HepG2 (cell line): ENCODE measurements around the gene ALDH9A1. TPM values are rescaled to one million over a fixed set of nuclear protein-coding genes. Genes with fewer than 3 reads are reported as not detected.

Experiments used
- ETV6 ChIP-seq: sonication (generic); formaldehyde crosslinking; conservative IDR thresholded peaks from 2 replicates; pipeline ENCODE4 v1.4.0; 2020; ENCODE audit warnings: missing genetic modification reagents
- HNF1A ChIP-seq, 2 experiments: sonication (generic) in 1 of 2; formaldehyde crosslinking in 1 of 2; IDR thresholded peaks; 2 replicates each; pipeline versions ENCODE4 v1.4.0 to v1.6.1; 2016 to 2020; ENCODE audit warnings: borderline replicate concordance in 1 of 2, low read depth in 1 of 2, mild to moderate bottlenecking in 1 of 2, missing genetic modification reagents in 1 of 2
- PAXIP1 ChIP-seq: sonication (generic); formaldehyde crosslinking; conservative IDR thresholded peaks from 2 replicates; pipeline ENCODE4 v1.4.0; 2020; ENCODE audit warnings: mild to moderate bottlenecking, missing genetic modification reagents, moderate library complexity
- THAP9 ChIP-seq: sonication (generic); formaldehyde crosslinking; IDR thresholded peaks from 2 replicates; pipeline ENCODE4; 2020; ENCODE audit warnings: missing genetic modification reagents, mild to moderate bottlenecking, borderline replicate concordance
- THRA ChIP-seq: sonication (generic); formaldehyde crosslinking; IDR thresholded peaks from 2 replicates; pipeline ENCODE4 v1.4.0; 2020; ENCODE audit warnings: missing genetic modification reagents, borderline replicate concordance
- ZBTB2 ChIP-seq: sonication (generic); formaldehyde crosslinking; IDR thresholded peaks from 2 replicates; pipeline ENCODE4 v1.8.0; 2022; ENCODE audit warnings: low read depth, missing genetic modification reagents
- ZNF446 ChIP-seq: sonication (generic); formaldehyde crosslinking; IDR thresholded peaks from 2 replicates; pipeline ENCODE4 v1.5.0; 2020; ENCODE audit warnings: mild to moderate bottlenecking, missing genetic modification reagents
- ZNF607 ChIP-seq: sonication (generic); formaldehyde crosslinking; IDR thresholded peaks from 2 replicates; pipeline ENCODE4 v1.5.1; 2020; ENCODE audit warnings: missing genetic modification reagents, mild to moderate bottlenecking, borderline replicate concordance
- ZNF619 ChIP-seq: sonication (generic); formaldehyde crosslinking; IDR thresholded peaks from 2 replicates; pipeline ENCODE4 v1.4.0; 2020; ENCODE audit warnings: mild to moderate bottlenecking, missing genetic modification reagents
- polyA plus RNA-seq, 8 experiments: library from polyadenylated mRNA; depleted of rRNA in 3 of 8; stranded (reverse) in 7 of 8; unstranded in 1 of 8; fragments of >200 nt; fragmentation: Illumina TruSeq in 4 of 8; extraction: Trizol in 4 of 8; gene quantifications; 2 replicates each; pipeline versions ENCODE4 v1.2.1 to v1.2.3, GENCODE V29; 2011 to 2016; ENCODE audit warnings: low read depth in 4 of 8, missing spikeins in 1 of 8, mixed read lengths in 1 of 8; ENCODE audit not compliant: insufficient read depth in 1 of 8
- total RNA-seq, 5 experiments: library from RNA; depleted of rRNA; stranded (reverse); fragments of >200 nt; fragmentation: Illumina TruSeq; extraction: Trizol; gene quantifications; 2 replicates each; pipeline ENCODE4 v1.2.3, GENCODE V29; 2016; ENCODE audit warnings: low read depth in 1 of 5

ALDH9A1 gene
- total and polyA plus RNA-seq, 2 of the 13 experiments (the other 11 are each of a cell fraction or from before 2014, with no cell fraction given): 27.5 to 38.5 TPM

- peak; percentile 46; the same call in 1 of the 2 replicates for TF ChIP-seq PAXIP1 (CRISPR knock-in tag)
- TF ChIP-seq ZBTB2 (CRISPR knock-in tag): peak; percentile 77
- TF ChIP-seq THAP9 (CRISPR knock-in tag): peak; percentile 76
- peak; percentile 70; the same call in 1 of the 2 replicates for TF ChIP-seq ETV6 (CRISPR knock-in tag)
- no peak for TF ChIP-seq HNF1A (IDR thresholded peaks at IDR 0.05; ENCODE audit: low read depth)
- TF ChIP-seq HNF1A (CRISPR knock-in tag; IDR thresholded peaks at IDR 0.05; ENCODE audit: borderline replicate concordance): 0 out of 2 replicates have a peak, but pooled peaks have one; percentile 35
- TF ChIP-seq THRA (CRISPR knock-in tag): 0 out of 2 replicates have a peak, but pooled peaks have one; percentile 26
- TF ChIP-seq ZNF446 (CRISPR knock-in tag): 0 out of 2 replicates have a peak, but pooled peaks have one; percentile 69
- TF ChIP-seq ZNF607 (CRISPR knock-in tag): 0 out of 2 replicates have a peak, but pooled peaks have one; percentile 55
- TF ChIP-seq ZNF619 (CRISPR knock-in tag): 0 out of 2 replicates have a peak, but pooled peaks have one; percentile 43
Observed at GRCh38 chr1:165697881-165698760, at the start of gene ALDH9A1 (continued).
